Skeletal muscle satellite cell (primary cell): ENCODE measurements around the gene BIK.

Source experiments
- H3K27me3 ChIP-seq: 2 replicates; pipeline ENCODE4 v1.7.0; 2013; ENCODE audit warnings: low read length; ENCODE audit not compliant: control insufficient read depth, insufficient read depth
- H3K36me3 ChIP-seq: 2 replicates; pipeline ENCODE4 v1.7.0; 2013; ENCODE audit warnings: mild to moderate bottlenecking, control low read depth, low read length; ENCODE audit not compliant: insufficient read depth
- H3K4me1 ChIP-seq: 2 replicates; pipeline ENCODE4 v1.7.0; 2013; ENCODE audit warnings: low read length; ENCODE audit not compliant: control insufficient read depth, insufficient read depth
- H3K4me2 ChIP-seq: 2 replicates; pipeline ENCODE4 v1.7.0; 2013; ENCODE audit warnings: mild to moderate bottlenecking, low read length
- H3K4me3 ChIP-seq: 2 replicates; pipeline ENCODE4 v1.7.0; 2013; ENCODE audit warnings: low read length
- H3K9ac ChIP-seq: 2 replicates; pipeline ENCODE4 v1.7.0; 2013; ENCODE audit warnings: mild to moderate bottlenecking, low read depth, low read length, moderate library complexity
- H3K9me3 ChIP-seq: replicated peaks from 2 replicates; pipeline ENCODE4 v1.7.0; 2013; ENCODE audit warnings: mild to moderate bottlenecking, control low read depth, low read length

Gene BIK

DNA sequence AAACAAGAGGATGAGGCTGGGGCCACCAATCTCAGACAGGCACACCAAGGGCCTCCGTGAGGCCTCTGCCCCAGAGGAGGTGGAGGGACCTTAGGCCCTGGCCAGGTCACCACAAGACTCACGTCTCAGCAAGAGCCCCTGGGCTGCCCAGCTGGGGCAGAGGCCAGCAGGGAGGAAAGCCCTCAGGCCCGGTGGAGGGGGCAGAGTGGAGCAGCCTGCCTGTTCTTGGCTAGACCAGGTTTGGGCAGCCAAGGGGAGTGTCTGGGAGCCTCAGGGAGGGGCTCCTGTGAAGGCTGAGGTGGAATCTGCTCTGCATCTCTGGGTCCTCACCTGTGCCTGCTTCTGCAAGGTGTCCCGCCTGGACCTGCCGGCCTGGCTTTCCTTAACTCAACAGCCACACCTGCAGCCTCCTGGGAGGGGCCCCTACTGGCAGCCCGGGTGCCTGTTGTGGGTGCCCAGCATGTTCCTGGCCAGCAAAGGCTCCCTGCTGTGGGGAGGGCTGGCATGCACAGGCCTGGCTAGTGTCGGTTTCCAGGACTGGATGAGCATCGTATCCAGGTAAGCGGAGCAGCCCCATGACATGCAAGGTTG, 64.5 kb downstream of the BIK start:
- Histone ChIP-seq H3K4me2 (no peak overlapping the region), H3K9ac (no peak overlapping the region), H3K36me3 (peaks cover 44% of the 10 kb centered on the region), H3K4me3 (no peak overlapping the region), H3K27me3 (no peaks in the 10 kb centered on the region), H3K4me1 (no peaks in the 10 kb centered on the region), H3K9me3 (no peaks in the 10 kb centered on the region)

DNA sequence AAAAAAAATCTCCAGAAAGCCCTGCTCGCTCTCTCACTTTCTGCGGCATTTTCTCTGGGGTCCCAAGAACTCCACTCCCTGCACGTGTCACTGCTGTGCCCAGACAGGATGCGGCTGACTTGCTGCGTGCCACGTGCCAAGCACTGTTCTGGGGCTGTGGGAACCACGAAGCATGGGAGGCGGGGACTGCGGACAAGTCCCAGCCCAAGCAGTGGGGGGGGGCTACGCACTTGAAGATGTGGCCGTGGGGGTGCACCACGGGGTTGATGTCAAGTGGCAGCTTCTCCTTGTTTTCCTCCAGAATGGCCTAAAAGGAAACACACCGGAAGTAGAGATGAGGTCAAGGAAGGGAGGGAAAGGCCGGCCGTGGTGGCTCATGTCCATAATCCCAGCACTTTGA, 65.5 kb downstream of the BIK start:
- Histone ChIP-seq H3K36me3 (peaks cover 43% of the 10 kb centered on the region), H3K27me3 (no peaks in the 10 kb centered on the region), H3K9me3 (no peaks in the 10 kb centered on the region), H3K9ac (no peak overlapping the region), H3K4me2 (no peak overlapping the region), H3K4me3 (no peak overlapping the region), H3K4me1 (no peaks in the 10 kb centered on the region)

DNA sequence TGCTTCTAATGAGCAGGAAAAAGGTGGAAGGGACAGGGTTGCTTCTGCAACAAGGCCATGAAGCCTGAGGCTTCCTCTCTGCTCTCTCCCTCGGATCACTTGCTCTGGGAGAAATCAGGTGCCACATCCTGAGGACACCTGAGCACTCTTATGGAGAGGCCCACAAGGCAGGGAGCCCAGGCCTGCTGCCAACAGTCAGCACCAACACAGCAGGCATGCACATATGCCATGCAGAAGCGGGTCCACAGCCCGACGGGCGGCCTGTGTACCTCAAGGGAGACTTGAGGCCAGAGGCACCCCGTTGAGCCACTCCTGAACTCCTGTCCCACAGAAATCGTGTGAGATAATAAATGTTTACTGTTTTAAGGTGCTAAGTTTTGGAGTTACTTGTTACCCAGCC, 66.9 kb downstream of the BIK start:
- no peak overlapping the region for H3K9ac ChIP-seq
- no peaks in the 10 kb centered on the region for H3K27me3 ChIP-seq
- no peaks in the 10 kb centered on the region for H3K9me3 ChIP-seq
- no peak overlapping the region for H3K4me3 ChIP-seq
- peaks cover 34% of the 10 kb centered on the region for H3K36me3 ChIP-seq
- H3K4me1 ChIP-seq = no peaks in the 10 kb centered on the region
- no peak overlapping the region for H3K4me2 ChIP-seq
